GM12864 (cell line): ENCODE data around the gene SLC7A4.
"Not testable (repeated sequence)": the region's sequence is repeated elsewhere in the genome, so short reads cannot be mapped to it uniquely, and the experiment has no call there.

Experiments
- DNase-seq: peaks from one replicate; pipeline ENCODE4 v3.0.0-alpha.2; 2011; ENCODE audit warnings: low read depth
- H3K4me3 ChIP-seq: 2 replicates; pipeline ENCODE4 v1.5.1; 2011; ENCODE audit warnings: mild to moderate bottlenecking, low read depth, low read length, control low read depth
- CTCF ChIP-seq: IDR thresholded peaks from 2 replicates; pipeline ENCODE4 v1.5.1; 2011; ENCODE audit warnings: low read depth, mild to moderate bottlenecking, moderate library complexity, low read length, control low read depth, inconsistent platforms; ENCODE audit errors: missing control alignments

SLC7A4 gene

GRCh38 chr22:21041937-21042336, 9.6 kb upstream of the SLC7A4 start:
- DNase-seq, result no peak
- H3K4me3 ChIP-seq, result no peak overlapping the region
- no peak for TF ChIP-seq CTCF

- DNase-seq, H3K4me3 ChIP-seq: not testable (repeated sequence)
These were observed 6.8 kb upstream of the SLC7A4 start for GRCh38 chr22:21039158-21039557.

- no peak overlapping the region for H3K4me3 ChIP-seq
- TF ChIP-seq CTCF, result no peak
- no peak for DNase-seq
These were observed 6.0 kb upstream of the SLC7A4 start for GRCh38 chr22:21038405-21038804.

GRCh38 chr22:21034989-21035388, 2.6 kb upstream of the SLC7A4 start:
- TF ChIP-seq CTCF, result no peak

GRCh38 chr22:21033895-21034294, 1.5 kb upstream of the SLC7A4 start:
- H3K4me3 ChIP-seq, result no peak overlapping the region
- no peak for TF ChIP-seq CTCF
- no peak for DNase-seq

More at GRCh38 chr22:21034989-21035388, 2.6 kb upstream of the SLC7A4 start:
- no peak overlapping the region for H3K4me3 ChIP-seq
- DNase-seq, result no peak

- no peak for TF ChIP-seq CTCF
- H3K4me3 ChIP-seq, result no peak overlapping the region
- no peak for DNase-seq
These were observed 717 bp upstream of the SLC7A4 start for GRCh38 chr22:21032868-21033688.

GRCh38 chr22:21031545-21032036, 770 bp downstream of the SLC7A4 start:
- DNase-seq, result no peak
- H3K4me3 ChIP-seq, result no peak overlapping the region
- TF ChIP-seq CTCF, result no peak
